SHP77 (cell line): Measurements from ENCODE around the gene ANKRD49.
"Not testable (repeated sequence)": the region's sequence is repeated elsewhere in the genome, so short reads cannot be mapped to it uniquely, and the experiment has no call there.

Experiments used
- DNase-seq, 2 experiments: peaks; one replicate each; lab custom pipeline; 2025; lab: John Stamatoyannopoulos, UW

ANKRD49 gene, protein sequence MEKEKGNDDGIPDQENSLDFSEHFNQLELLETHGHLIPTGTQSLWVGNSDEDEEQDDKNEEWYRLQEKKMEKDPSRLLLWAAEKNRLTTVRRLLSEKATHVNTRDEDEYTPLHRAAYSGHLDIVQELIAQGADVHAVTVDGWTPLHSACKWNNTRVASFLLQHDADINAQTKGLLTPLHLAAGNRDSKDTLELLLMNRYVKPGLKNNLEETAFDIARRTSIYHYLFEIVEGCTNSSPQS

DNA sequence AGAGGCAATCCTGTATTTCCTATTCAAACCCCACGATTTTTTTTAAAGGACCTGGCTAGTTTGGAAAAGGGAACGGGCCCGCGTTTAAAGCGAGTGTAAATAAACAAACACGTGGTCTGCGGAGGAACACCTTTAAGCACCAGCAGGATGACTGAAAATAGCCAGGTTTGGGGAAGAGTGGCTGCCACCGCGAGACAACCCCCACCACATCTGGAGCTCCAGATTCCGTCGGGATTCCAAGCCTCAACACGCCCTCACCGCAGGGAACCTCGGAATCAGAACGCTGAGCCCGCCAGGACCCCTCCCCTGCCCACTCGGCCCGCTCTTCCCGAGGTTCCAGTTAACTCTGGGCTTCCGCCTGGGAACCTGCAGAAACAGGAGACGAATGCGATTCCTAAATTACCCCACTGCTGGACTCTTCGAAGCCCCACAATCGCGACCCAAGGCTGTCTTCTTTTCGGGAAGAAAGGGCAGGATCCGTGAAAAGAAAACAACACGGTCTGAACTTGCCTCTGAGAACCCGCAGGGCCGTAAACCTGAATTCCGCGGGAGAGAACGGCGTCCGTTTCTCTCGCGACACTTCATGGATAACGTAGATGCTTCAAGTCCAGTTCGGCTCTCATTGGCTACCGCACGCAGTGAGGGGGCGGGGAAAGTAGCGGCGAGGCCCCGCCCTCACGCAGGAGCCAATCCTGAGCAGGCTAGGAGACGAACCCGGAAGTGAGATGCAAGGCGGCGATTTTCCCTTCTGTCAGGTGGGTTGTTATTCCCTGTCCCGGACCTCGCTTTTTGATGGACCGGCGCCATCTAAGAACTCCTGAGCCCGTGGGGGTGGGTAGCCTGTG lies at the start of gene ANKRD49, which contains the start of gene MRE11:
Gene ANKRD49 (plus strand): TSS at position 704 of the 845 bp plus-strand sequence. CDS start 2,710 bp downstream, outside the sequence.
Gene MRE11 (minus strand): TSS at position 564 of the 845 bp plus-strand sequence. CDS start 1,043 bp downstream, outside the sequence.
- peak; percentile 95 to 97 for DNase-seq

DNA sequence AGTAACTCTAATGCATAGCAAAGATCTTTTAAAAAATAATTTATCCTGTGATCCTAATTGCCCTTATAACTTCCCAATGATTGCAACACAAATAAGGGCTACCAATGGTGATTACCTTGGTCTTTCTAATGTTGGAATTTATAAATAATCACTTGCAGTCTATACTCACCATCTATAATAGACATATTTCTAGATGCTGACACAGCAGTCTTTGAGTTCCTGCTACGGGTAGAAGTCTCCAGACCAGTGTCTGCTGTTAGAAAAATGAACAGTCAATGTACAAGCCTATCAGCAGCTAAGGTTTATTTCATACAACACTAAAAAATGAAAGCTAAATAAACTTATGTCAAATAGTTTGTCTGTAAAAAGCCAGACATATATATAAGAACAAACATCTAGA lies 48.1 kb upstream of the ANKRD49 start:
- no peak for DNase-seq

DNA sequence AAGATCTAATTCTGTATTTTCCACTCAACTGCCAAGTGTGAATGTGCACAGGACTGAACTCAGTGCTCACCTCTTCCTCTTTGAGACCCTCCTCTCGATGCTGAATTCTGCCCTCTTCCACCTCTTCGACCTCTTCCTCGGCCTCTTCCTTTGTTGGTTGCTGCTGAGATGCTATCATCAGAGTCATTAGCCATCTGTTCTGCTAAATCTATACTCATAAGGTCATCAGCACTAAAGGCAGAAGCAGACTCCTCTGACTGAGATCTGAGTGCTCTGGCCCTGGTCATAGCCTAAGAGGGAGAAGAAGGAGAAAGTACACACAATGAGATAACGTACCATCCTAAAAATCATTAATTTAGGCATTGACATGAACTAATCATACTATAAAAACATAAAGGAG lies 46.6 kb upstream of the ANKRD49 start:
- DNase-seq, result no peak

DNA sequence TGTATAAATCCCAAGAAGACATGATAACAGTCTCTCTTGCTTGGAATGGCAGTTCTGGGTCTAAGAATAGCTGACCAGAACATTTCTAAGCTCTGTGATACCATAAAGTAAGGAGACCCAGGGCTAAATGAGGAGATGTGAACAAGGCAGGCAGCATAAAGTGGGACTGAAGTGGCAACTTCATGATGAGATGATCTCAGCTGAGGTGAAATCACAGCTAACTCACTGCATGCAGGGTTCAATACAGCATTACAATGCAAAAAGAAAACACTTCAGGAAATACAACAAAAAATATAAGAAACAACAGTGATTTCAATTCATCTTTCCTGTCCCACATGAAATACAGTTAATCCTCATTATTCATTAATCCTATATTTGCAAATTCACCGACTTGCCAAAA lies 44.8 kb upstream of the ANKRD49 start:
- DNase-seq, result no peak

DNA sequence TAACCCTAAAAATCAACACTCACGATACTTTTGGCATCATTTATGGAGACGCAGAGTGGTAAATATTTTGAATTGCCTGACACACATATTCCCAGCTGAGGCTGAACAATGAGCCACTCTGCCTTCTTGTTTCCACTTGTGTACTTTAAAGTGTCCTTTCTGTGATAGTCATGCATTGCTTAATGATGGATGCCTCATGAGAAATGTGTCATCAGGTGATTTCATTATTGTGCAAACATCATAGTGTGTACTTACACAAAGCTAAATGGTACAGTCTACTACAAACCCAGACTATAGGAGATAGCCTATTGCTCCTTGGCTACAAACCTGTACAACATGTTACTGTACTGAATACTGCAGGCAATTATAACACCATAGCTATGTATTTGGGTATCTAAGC lies 44.3 kb upstream of the ANKRD49 start:
- peak; percentile 16 to 27 for DNase-seq

DNA sequence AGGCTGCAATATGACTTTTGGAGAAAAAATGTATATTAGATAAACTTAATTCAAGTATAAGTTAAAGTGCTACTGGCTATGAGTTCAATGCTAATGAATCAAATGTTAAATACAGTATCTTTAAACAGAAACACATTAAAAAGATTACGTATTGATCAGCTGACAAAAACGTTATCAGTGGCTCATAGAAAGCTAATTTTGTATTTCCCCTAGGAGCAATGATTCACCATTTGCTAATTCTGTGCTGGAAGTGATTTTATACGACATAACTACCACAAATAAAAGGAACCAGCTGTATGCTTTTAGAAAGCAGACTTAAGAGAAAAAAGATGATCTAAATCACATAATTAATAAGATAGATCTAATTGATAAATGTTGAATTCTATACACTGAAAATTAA lies 43.7 kb upstream of the ANKRD49 start:
- no peak for DNase-seq

DNA sequence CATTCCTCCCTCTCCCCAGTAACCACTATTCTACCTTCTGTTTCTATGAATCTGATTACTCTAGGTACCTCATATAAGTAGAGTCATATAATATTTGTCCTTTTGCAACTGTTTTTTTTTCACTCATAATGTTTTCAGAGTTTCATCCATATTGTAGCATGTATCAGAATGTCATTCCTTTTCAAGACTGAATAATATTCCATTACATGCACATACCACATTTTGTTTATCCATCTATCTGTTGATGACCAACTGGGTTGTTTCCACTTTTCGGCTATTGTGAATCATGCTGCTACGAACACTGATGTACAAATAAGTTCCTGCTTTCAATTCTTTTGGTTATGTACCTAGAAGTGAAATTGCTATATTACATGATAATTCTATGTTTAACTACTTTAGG lies 40.8 kb upstream of the ANKRD49 start:
- DNase-seq, result no peak

DNA sequence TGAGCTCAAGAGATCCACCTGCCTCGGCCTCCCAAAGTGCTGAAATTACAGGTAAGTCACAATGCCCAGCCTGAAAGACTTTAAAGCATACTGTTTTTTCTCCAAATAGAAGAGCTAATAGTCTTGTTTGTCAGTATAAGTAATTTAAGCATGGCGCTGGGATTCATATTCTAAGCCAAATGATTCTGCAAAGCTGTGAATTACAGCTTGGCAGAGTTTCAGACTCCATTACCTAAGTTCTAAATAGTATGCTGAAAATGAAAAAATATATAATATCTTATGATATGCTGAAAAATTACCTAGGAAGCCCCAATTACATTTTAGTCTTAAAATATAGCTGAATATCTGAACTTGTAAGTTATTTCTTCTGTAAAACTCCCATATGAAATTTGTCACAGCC lies 39.5 kb upstream of the ANKRD49 start:
- DNase-seq, result no peak

DNA sequence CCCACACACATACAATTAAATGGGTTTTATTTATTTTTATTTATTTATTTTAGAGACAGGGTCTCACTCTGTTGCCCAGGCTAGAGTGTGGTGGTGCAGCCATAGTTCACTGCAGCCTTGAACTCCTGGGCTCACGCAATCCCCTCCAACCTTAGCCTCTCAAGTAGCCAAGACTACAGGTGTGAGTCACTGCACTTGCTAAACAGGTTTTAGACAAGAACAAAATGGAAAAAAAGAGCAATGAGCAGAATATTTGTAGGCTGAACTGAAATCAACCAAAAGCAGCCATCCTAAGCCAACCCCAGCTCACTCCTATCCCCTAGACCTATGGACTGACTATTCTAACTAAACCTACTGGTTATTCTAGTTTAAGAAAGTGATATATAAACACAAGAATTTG lies 37.9 kb upstream of the ANKRD49 start:
- DNase-seq, result no peak

DNA sequence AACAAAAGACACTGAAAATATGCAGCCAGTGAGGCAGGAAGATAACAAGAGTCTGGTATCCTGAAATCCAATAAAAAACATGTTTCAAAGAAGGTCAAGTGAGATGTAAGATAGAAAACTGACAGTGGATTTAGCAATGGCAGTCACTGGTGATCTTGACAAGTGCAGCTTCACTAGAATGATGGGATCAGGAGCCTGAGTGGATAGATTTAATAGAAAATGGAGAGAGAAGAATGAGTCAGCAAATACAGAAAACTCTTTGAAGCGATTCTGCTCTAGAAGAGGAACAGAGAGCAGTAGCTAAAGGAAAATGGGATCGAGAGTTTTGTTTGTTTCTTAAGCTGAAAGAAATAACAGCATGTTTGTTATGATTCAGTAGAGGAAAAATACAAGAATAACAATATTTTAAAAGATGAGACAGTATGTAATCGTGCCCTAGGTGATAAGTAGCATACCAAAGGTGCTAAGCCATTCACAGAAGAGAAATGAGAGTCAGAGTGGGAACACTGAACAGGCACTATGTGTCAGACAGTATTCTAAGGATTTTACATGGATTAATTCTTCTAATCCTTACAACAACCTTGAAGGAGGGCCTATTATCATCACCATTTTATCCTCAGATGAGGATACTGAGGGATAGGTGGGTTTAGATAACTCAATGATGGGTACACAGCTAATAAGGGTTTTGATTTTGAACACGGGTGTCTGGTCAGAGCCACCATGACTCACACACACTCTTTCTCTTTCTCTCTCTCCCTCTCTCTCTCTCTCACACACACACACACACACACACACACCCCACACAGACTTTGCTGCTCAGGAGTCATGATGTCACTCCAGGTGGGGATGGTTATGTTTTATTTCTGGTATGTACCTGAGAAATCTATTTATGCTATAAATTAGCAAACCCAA lies 36.4 kb upstream of the ANKRD49 start:
- DNase-seq, result no peak

DNA sequence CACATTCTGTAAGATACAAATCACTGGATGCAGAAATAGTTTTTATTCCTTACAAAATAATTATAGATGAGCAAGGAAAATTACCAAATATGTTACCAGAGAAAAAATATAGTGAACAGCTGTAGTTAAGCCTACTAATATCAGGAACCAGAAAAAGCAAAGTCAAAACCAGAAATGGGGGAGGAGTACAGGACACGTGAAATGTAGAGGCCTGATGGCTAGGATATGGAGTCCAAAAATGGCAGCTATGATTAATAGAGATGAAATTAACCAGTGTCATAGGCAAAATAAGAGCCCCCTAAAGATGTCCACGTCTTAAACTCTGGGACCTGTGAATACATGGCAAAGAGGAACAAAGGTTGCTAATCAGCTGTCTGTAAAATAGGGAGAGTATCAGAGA lies 34.2 kb upstream of the ANKRD49 start:
- DNase-seq, result no peak

DNA sequence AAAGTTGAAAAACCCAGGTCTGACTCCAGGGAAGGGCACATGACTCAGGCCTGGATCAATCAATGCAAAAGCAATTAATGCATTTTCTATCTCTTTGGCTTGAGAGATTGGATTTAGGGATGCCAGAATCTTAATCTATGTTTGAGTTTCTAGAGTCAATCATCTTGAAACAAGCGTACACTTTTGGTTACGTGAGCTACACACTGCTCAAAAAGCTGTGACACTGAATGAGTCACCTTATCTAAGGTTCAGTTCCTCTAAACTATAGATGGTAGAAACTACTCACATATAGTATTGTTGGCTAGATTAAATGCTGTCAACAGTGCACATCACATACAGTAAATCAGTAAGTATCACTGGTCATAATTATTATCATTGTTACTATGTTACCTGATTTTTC lies 24.4 kb upstream of the ANKRD49 start:
- no peak for DNase-seq

DNA sequence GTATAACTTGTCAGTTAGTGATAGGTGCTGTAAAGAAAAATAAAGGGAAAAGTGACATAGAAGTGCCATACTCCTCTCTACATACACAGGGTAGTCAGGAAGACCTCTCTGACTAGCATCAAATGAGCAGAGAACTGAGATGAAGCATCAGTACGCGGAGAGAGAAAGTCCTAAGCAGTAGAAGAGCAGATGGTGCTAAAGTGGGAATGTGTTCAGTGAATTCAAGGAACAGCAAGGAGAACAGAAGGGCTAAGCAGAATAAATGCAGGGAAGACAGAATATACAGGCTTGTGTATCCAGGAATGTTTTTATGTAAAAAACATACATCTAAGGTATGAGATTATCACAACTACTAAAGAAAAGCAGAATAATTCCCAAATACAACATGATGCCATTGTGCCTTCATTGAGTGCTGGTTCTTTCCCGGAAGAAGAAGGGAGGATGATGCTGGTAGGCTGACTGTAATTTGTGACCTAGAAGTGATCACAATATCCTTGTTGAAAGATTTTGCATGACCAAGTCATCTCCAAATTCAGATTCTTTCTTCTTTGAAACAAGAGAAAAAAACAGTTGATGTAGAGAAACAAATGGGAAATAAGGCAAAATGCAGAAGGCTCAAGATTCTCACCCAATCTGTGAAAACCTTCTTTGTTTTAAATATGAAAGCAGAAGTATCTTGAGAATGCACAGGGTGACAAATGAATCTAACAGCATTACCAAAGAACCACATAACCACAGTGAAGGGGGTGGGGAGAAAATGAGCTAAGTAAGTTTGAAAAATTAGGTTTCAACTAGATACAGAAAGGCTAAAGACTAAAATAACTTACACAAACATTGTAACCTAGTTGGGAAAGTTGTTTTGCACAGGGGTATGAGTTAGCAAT lies 20.6 kb upstream of the ANKRD49 start:
- DNase-seq, result no peak

DNA sequence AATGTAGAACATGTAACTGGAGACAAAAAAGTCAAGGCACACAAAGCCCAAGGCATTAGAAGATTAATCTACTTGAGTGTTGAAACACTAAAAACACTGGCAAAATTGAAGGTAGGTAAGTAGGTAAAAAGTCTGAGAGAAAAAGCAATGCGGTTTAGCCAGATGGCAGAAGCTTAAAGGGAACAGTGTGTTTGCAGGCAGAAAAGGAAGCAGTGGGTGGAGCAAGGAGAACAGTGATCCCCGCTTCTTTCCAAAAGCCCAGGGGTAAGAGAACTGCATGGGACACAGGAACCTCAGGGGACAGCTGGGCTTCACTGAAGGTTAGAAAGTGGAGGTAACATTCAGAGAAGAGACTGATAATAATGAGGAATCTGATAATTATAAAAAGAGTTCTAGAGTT lies 16.2 kb upstream of the ANKRD49 start:
- no peak for DNase-seq

DNA sequence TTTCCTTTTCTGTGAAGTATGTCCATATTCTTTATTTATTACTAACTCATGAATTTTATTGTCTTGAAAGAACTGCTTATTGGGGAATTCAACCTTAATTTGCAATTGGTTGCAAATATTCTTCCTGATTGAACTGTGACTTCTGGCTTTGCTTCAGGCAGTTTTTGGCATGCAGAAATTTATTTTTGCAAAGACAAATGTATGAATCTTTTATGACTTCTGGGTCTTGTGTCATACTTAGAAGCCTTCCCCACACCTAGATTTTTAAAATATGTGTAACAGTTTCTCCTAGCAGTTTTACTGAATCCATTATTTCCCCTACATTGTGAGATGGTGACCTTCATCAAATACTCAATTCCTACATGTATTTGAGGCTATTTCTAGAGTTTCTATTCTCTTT lies 12.4 kb upstream of the ANKRD49 start:
- no peak for DNase-seq

DNA sequence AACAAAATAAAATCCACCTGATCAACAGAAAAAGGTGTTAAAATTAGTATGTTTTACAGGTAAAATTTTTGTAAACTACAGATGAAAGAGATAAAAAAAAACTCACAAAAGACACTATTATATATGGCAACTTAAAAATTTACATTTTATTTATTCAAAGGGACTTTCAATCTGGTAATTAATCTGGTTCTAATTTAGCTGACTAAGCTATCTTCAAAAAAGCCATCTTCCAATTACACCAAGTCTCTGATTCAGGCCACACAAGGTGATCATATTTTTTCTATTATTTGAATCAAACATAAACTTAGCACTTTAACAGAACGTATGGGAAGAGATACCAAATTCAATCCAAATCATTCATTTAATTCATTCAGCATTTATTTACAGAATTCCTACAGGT lies 7.7 kb upstream of the ANKRD49 start:
- DNase-seq, result no peak

DNA sequence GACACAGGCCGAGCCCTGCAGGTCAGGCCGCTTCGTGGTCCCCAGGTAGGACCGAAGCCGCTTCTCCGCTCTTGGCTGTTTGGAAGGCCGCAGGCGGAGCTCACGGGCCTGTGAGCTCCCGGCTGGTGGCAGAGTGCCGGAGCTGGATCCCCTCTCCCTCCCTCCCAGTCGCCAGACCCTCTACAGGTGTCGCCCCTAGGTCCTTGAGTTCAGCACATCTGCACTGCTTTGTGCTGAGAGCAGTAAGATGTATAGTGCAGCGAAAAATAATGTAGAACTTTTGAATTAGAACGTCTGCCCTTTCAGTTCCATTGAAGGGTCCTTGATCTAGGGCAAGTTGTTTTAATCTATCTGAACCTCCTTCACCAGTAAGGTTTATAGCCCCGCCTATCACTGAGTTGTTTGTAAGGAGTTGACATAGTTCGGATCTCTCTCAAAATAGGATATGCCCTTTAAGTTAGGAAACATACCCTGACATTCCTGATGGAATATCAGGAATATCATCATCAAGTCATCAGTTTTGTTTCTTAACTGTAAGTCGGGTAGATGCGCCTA lies 419 bp downstream of the ANKRD49 start:
- peak in 1 of 2 experiments; percentile 69 for DNase-seq

DNA sequence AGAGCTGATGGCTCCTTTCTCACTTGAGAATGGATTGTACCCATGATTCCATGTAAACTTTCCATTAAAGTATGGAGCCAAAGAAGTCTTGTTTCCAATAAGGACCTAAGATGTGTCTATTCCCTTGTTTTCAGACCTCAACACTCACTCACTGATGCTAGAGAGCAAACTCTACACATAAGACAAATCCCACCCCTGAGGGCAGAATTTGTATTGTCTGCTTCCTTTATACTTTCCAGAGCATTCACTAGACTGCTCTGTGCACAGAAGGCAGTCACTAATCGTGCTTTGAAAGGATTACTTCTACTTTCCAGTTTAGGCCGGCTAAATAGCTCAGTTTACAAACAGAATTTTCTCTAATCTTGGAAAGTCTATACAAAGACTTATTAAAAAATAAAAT lies 6.4 kb downstream of the ANKRD49 start:
- DNase-seq, result no peak

DNA sequence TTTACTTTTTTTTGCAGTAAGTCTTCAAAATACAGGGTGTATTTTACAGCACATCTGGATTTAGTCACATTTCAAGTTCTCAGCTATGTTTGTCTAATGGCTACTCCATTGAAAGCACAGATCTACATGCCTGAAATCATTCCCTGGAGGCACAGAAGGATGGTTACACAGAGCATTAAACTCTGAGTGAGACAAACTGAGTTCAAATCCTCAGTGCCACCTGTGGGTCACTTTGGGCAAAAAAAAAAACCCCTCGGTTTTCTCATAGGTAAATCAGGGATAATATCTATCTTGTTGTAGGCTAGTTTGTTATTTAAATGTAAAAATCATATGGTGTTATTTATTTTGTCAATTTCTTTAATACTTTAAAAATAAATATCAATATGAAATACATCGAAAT lies 7.7 kb downstream of the ANKRD49 start:
- no peak for DNase-seq

DNA sequence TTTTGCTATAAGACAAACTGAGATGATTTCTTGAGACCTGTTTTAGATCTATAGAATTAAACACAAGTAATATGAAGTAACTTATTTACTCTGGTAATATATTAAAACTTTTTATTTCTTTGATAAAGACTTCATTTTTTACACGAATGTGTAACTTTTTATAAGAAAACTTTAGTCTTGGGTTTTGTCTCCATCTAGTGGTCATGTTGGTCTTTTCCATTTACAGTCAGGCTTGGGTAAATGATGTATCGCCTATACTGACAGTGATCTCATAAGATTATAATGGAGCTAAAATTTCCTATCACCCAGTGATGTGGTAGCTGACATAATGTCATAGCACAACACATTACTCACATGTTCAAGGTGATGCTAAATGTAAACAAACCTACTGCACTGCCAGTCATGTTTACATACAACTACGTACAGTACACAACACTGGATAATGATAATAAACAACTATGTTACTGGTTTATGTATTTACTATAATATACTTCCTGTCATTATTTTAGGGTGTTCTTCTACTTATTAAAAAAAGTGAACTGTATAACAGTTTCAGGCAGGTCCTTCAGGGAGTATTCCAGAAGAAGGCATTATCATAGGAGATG lies 11.0 kb downstream of the ANKRD49 start:
- DNase-seq, result peak; percentile 4 to 33

DNA sequence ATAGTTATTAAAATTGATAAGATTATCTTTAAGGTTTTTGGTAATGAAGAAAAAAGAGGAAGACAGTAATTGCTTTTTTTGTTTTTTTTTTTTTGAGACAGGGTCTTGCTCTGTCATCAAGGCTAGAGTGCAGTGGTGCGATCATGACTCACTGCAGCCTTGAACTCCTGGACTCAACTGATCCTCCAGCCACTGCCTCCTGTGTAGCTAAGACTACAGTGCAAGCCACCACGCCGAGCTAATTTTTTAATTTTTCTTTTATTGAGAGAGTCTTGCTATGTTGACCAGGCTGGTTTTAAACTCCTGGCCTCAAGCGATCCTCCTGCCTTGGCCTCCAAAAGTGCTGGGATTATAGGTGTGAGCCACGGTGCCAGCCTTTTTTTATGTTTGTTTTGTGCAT lies 12.7 kb downstream of the ANKRD49 start:
- not testable (repeated sequence) for DNase-seq
